Putamen (tissue), 1 donor: ENCODE results near the gene AKT3.
"Not testable (repeated sequence)": the region's sequence is repeated elsewhere in the genome, so short reads cannot be mapped to it uniquely, and the experiment has no call there.

Source experiments
- DNase-seq: peaks from one replicate; pipeline ENCODE4 v3.0.0-alpha.2; 2016; ENCODE audit warnings: low spot score

The AKT3 gene

GRCh38 chr1:243784506-243784905 is 65.5 kb downstream of the AKT3 start:
- no peak for DNase-seq

DNA sequence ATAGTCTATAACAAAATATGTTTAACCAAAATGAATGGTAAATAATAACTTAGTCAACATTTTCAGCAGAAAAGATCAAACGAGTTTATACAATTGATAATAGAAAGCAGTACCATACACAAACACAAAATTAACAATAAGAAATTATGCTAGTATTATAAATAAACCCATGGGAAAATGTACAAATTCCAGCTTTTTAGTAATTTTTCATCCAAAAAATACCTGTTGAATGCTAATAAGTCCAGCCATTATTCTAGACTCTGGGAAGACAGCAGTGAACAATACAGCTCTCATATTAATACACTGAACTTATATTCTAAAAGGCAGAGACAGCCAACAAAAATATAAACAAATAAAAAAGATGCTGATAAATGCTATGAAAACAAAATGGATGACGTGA is 66.3 kb downstream of the AKT3 start:
- DNase-seq: no peak

DNA sequence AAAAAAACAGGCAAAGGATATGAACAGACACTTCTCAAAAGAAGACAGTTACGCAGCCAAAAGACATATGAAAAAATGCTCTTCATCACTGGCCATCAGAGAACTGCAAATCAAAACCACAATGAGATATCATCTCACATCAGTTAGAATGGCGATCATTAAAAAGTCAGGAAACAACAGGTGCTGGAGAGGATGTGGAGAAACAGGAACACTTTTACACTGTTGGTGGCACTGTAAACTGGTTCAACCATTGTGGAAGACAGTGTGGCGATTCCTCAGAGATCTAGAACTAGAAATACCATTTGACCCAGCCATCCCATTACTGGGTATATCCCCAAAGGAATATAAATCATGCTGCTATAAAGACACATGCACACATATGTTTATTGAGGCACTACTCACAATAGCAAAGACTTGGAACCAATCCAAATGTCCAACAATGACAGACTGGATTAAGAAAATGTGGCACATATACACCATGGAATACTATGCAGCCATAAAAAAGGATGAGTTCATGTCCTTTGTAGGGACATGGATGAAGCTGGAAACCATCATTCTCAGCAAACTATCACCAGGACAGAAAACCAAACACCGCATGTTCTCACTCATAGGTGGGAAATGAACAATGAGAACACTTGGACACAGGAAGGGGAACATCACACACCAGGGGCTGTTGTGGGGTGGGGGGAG is 77.5 kb downstream of the AKT3 start:
- DNase-seq: not testable (repeated sequence)

- DNase-seq: no peak
Measured at GRCh38 chr1:243770860-243771259, 79.2 kb downstream of the AKT3 start.

GRCh38 chr1:243765676-243766075 is 84.4 kb downstream of the AKT3 start:
- no peak for DNase-seq

DNA sequence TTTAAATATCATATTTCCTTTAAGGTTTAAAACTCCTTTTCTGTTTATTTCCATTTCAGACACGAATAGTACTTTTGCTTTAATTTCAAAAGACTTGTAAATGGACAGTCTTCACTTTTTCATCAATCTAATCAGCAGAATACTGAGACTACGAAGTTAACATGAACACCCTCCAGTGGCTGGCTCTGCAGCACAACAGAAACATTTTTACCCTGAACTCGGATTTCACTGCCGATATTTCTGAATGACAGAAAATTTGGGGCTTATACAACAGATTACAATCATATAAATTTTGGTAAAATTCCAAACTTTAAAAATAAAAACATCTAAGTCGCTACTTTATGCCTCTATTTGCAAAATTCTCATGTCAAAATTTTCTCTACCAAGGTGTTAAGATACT is 86.2 kb downstream of the AKT3 start:
- DNase-seq: no peak

- no peak for DNase-seq
Measured at GRCh38 chr1:243758647-243759046, 91.4 kb downstream of the AKT3 start.

- DNase-seq: no peak
Measured at GRCh38 chr1:243756529-243756928, 93.5 kb downstream of the AKT3 start.

DNA sequence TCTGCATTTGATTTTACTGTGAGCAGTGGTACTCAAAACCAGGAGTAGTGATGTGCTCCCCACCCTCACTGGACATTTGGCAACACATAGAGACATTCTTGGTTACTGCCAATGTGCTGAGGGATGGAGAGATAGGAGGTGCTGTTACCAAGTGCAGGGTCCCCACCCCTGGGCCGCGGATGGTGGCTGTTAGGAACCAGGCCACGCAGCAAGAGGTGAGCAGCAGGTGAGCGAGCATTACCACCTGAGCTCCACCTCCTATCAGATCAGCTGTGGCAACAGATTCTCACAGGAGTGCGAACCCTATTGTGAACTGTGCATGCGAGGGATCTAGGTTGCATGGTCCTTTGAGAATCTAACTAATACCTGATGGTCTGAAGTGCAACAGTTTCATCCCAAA is 95.7 kb downstream of the AKT3 start:
- no peak for DNase-seq

DNA sequence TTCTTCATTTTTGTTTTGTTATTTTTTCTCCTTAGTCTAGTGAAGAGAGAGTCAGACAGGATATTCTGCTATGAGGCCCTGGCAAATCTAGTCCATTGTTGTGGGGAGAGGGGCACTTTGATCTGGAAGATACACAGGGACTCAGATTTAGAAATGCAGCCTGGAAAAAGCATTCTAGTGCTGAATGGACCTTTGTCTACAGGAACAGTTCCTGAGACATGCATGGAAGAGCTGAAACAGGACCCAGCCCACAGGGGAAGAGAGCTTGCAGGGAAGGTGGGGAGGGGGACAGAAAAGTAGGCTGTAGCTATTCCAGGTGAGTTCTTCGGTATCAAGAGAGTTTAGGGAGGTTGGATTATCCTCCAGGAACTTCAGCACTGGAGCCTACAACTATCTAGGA is 98.5 kb downstream of the AKT3 start:
- DNase-seq: no peak

DNA sequence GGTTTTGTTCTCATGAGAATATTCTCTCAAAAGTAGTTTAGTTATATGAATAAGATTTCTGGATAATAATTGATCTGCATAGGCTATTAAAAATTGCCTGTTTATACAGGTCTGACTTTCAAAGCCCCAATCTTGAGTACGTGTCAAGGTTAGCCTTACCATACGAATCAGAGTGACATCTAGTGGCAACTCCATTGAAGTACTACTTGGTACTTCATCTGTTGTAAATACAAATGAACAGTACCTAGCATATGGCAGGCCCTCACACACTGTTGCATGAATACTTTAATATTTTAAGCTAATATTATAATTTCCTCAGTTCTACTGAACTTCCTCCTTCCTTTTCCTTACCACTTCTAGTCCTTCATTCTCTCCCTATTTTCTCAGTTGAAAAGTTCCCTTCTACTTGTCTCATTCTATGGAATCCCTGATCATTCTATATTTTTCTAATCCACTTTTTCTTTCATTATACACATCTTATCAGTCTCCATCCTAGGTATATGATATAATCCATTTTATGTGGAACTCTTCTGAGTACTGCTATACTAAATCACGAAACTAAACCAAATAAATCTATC is 101.2 kb downstream of the AKT3 start:
- DNase-seq: peak; percentile 72

GRCh38 chr1:243748227-243748626 is 101.8 kb downstream of the AKT3 start:
- DNase-seq: no peak

- no peak for DNase-seq
Measured at GRCh38 chr1:243746751-243747150, 103.3 kb downstream of the AKT3 start.

DNA sequence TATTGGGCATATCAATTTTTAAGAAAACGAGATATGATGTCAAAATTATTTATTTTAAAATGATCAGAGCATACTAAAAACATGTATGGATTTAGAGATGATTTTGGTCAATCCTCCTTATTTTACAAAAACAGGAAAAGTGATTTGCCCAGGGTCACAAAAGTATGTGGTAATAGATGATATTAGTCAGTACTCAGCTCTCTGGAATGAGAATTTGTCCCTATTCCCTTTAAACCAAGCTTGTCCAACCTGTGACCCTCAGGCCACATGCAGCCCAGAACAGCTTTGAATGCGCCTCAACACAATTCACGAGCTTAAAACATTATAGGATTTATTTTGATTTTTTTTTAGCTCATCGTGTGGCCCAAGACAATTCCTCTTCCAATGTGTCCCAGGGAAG is 104.7 kb downstream of the AKT3 start:
- DNase-seq: no peak

DNA sequence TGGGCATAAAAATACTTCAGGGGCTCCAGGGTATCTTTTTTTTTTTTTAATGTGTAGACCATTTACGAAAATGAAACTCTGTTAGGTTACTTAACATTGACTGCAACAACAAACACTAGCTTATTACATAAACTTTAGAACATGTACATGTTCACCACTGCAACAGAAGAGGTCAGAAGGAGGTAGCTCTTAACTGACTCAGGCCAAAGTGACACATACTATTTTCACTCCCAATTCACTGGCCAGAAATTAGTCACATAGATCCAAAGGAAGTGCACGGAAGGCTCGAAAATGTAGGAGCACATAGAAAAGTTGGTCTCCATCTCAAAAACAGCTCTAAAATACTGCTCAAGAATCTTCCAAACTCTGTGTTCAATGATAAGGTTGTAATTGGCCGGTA is 107.2 kb downstream of the AKT3 start:
- no peak for DNase-seq

GRCh38 chr1:243740255-243740999 is 109.6 kb downstream of the AKT3 start:
- no peak for DNase-seq

DNA sequence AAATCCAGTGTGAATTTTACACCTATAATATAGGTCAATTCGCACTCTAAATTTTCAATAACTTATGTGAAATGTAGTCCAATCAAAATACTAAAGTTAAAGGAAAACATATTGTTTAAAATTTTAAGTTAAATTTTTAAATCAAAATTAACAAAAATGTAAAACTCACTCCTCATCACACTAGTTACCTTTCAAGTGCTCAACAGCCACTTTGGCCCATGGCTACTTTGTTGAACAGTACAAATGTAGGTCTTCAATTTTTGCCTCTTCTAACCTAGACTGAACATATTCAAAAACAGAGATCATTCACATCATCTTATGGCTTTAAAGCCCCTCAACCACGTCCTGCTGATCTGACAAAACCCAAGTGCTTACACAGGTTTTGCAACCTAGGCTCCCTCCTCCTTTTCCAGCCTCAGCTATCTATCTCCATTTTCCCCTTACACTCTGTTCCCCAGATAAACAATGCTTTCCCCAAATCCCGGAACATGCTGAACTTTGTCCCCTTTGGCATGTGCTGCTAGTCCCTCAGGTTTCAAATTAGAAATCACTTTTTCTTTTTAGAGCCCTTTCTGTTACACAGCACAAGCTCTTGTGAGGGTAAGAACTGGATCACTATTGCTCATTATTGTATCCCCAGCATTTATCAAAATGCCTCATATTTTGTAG is 110.6 kb downstream of the AKT3 start:
- no peak for DNase-seq

DNA sequence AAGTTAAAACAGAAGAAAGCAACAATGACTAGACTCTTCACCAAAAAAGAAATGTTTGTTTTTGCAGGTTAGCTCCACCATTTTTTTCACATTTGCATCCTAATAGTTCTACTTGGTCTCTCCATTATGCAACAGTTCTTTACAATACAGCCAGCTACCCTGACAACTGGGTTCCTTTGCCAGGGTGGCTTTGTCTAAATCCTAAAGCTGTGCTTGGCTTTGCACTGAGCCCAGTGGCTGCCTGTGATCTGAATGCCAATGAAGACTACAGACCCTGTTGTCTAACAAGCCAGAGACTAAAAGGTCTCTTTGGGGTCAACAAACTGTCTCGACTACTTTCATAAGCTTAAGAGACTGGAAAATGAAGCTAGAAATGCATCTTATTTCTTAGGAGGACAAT is 112.0 kb downstream of the AKT3 start:
- peak; percentile 78 for DNase-seq

DNA sequence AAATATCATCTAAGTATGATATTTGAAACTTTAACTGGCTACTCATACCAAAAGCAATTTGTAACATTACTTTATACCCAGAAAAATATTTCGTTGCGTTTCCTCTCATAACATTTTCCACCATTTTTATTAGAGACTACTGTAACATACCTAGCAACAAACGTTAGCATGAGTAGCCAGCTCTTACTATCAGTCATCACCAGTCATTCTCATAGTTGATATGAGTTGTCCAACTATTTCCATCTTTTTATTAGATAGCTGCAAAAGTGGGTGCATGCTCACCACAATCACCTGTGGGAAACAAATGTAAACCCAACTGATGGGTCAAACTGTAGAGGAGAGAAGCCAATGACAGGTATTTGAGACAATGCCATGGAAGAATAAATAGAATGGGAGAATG is 114.6 kb downstream of the AKT3 start:
- DNase-seq: no peak

GRCh38 chr1:243734308-243734695 is 115.7 kb downstream of the AKT3 start:
- no peak for DNase-seq

GRCh38 chr1:243733670-243734307 is 116.3 kb downstream of the AKT3 start:
- no peak for DNase-seq

- no peak for DNase-seq
Measured at GRCh38 chr1:243732637-243733036, 117.4 kb downstream of the AKT3 start.
